ENCODE measurements around the gene TPM1.

DNA sequence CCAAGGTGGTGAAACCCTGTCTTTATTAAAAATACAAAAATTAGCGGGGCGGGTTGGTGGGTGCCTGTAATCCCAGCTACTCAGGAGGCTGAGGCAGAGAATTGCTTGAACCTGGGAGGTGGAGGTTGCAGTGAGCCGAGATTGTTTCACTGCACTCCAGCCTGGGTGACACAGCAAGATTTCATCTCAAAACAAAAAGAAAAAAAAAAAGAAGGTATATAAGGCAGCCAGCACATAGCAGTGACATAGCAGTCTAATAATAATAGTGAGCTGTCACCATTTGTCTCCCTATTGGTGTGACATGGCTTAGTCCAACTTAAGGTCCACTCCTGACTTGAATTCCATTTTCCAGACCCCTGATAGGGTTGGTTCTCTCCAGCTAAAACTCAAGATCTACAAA lies 70.3 kb downstream of the TPM1 start:
- TF ChIP-seq, protein P1, sequence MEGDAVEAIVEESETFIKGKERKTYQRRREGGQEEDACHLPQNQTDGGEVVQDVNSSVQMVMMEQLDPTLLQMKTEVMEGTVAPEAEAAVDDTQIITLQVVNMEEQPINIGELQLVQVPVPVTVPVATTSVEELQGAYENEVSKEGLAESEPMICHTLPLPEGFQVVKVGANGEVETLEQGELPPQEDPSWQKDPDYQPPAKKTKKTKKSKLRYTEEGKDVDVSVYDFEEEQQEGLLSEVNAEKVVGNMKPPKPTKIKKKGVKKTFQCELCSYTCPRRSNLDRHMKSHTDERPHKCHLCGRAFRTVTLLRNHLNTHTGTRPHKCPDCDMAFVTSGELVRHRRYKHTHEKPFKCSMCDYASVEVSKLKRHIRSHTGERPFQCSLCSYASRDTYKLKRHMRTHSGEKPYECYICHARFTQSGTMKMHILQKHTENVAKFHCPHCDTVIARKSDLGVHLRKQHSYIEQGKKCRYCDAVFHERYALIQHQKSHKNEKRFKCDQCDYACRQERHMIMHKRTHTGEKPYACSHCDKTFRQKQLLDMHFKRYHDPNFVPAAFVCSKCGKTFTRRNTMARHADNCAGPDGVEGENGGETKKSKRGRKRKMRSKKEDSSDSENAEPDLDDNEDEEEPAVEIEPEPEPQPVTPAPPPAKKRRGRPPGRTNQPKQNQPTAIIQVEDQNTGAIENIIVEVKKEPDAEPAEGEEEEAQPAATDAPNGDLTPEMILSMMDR (IDR thresholded peaks at IDR 0.05): no peak
- no peak for TF ChIP-seq POLR2A (IDR thresholded peaks at IDR 0.05)

Data from vagina (tissue), 2 donors.